HepG2 (cell line): ENCODE measurements around the gene TADA3. TPM values are rescaled to one million over a fixed set of nuclear protein-coding genes. Genes with fewer than 3 reads are reported as not detected.

Experiments
- ATAC-seq: fragments of 200-7000 bp; cut with Tn5 transposase; 3 replicates; pipeline ENCODE4 v1.9.1; 2020; ENCODE audit warnings: mild to moderate bottlenecking, moderate library complexity
- BruUV-seq: library from RNA; stranded (reverse); fragments of 400-500 nt; replicated peaks from 2 replicates; lab custom pipeline; 2021; lab: Mats Ljungman, UMichigan
- CTCF ChIA-PET: fragments of 300-600 bp; formaldehyde crosslinking; extraction: SDS; loops from one replicate; lab custom pipeline; 2021; ENCODE audit warnings: low total read pairs, inconsistent platforms, low intra/inter-chr PET ratio; lab: Yijun Ruan, JAX
- POLR2A ChIA-PET: fragments of 350-600 bp; sonication (Branson Sonifier 250); formaldehyde crosslinking; loops from one replicate; lab custom pipeline; 2020; ENCODE audit warnings: antibody characterized with exemption, inconsistent platforms; lab: Yijun Ruan, JAX
- DNase-seq: peaks from one replicate; pipeline ENCODE4 v3.0.0-alpha.2; 2015; ENCODE audit warnings: low spot score
- FAIRE-seq: peaks from 3 replicates; lab custom pipeline; 2011; peaks lifted over from hg19 to GRCh38; lab: Jason Lieb, UNC
- H2AFZ ChIP-seq: one replicate; pipeline ENCODE4 v1.6.1; 2011; ENCODE audit warnings: low read length, inconsistent platforms
- H3K27ac ChIP-seq: fragments of 300-600 bp; 3 replicates; pipeline ENCODE4 v1.8.0; 2011; ENCODE audit warnings: mixed run types, mild to moderate bottlenecking, mixed read lengths, low read length, inconsistent platforms; ENCODE audit not compliant: insufficient read depth; ENCODE audit errors: extremely low read length
- H3K27me3 ChIP-seq, 2 experiments: fragments of 200-600 bp in 1 of 2; 2 replicates in 1 of 2; 3 replicates in 1 of 2; pipeline versions ENCODE4 v1.6.0 to v1.8.0; 2011; ENCODE audit warnings: low read length in 2 of 2, mild to moderate bottlenecking in 2 of 2, moderate library complexity in 2 of 2, inconsistent platforms in 1 of 2; ENCODE audit not compliant: insufficient read depth in 2 of 2, control insufficient read depth in 1 of 2
- H3K36me3 ChIP-seq, 2 experiments: fragments of 200-600 bp in 1 of 2; replicated peaks in 1 of 2; 2 replicates in 1 of 2; 3 replicates in 1 of 2; pipeline versions ENCODE4 v1.5.1 to v1.8.0; 2011; ENCODE audit warnings: low read length in 2 of 2, inconsistent platforms in 1 of 2; ENCODE audit not compliant: insufficient read depth in 2 of 2, control insufficient read depth in 1 of 2
- H3K4me1 ChIP-seq: 2 replicates; pipeline ENCODE4 v1.5.1; 2012; ENCODE audit warnings: low read length, inconsistent platforms; ENCODE audit not compliant: insufficient read depth
- H3K4me2 ChIP-seq: 2 replicates; pipeline ENCODE4 v1.6.0; 2011; ENCODE audit warnings: low read depth, low read length, inconsistent platforms
- H3K4me3 ChIP-seq, 3 experiments: fragments of 200-600 bp in 1 of 3; sonication (generic), shearing (Covaris generic) in 1 of 3; replicated peaks in 1 of 3; 2 replicates each; pipeline ENCODE4 v1.5.1; 2011 to 2016; ENCODE audit warnings: low read length in 3 of 3, inconsistent platforms in 2 of 3, low read depth in 2 of 3, mild to moderate bottlenecking in 2 of 3, control low read depth in 1 of 3, mixed read lengths in 1 of 3; ENCODE audit not compliant: insufficient read depth in 1 of 3
- H3K79me2 ChIP-seq: one replicate; pipeline ENCODE4 v1.6.1; 2011; ENCODE audit warnings: low read length, inconsistent platforms; ENCODE audit not compliant: insufficient read depth
- H3K9ac ChIP-seq: 2 replicates; pipeline ENCODE4 v1.6.0; 2011; ENCODE audit warnings: mild to moderate bottlenecking, low read depth, low read length, inconsistent platforms; ENCODE audit not compliant: insufficient read depth
- H3K9me3 ChIP-seq: 2 replicates; pipeline ENCODE4 v1.5.1; 2012; ENCODE audit warnings: mild to moderate bottlenecking, low read length
- H4K20me1 ChIP-seq: 2 replicates; pipeline ENCODE4 v1.6.0; 2011; ENCODE audit warnings: inconsistent platforms, mild to moderate bottlenecking, low read length, moderate library complexity; ENCODE audit not compliant: insufficient read depth
- ISX ChIP-seq: sonication (generic); formaldehyde crosslinking; conservative IDR thresholded peaks from 2 replicates; pipeline ENCODE4 v1.5.0; 2020; ENCODE audit warnings: missing genetic modification reagents
- MTA3 ChIP-seq: sonication (generic); formaldehyde crosslinking; IDR thresholded peaks from 2 replicates; pipeline ENCODE4 v1.4.0; 2020; ENCODE audit warnings: missing genetic modification reagents
- POGZ ChIP-seq: sonication (generic); formaldehyde crosslinking; IDR thresholded peaks from 2 replicates; pipeline ENCODE4 v1.4.0; 2020; ENCODE audit warnings: mild to moderate bottlenecking, missing genetic modification reagents
- THAP11 ChIP-seq: IDR thresholded peaks from 2 replicates; pipeline ENCODE4 v1.6.1; 2016; ENCODE audit warnings: missing biosample characterization, missing genetic modification reagents
- ZBTB38 ChIP-seq: sonication (generic); formaldehyde crosslinking; IDR thresholded peaks from 2 replicates; pipeline ENCODE4 v1.5.1; 2020; ENCODE audit warnings: mild to moderate bottlenecking, missing genetic modification reagents
- ZFYVE20 ChIP-seq: sonication (generic); formaldehyde crosslinking; IDR thresholded peaks from 2 replicates; pipeline ENCODE4 v1.8.0; 2023; ENCODE audit warnings: low read depth, mild to moderate bottlenecking, moderate library complexity, missing genetic modification reagents, borderline replicate concordance
- ZNF17 ChIP-seq: sonication (generic); formaldehyde crosslinking; IDR thresholded peaks from 2 replicates; pipeline ENCODE4 v1.5.0; 2020; ENCODE audit warnings: mild to moderate bottlenecking, missing genetic modification reagents
- ZNF260 ChIP-seq: sonication (generic); formaldehyde crosslinking; IDR thresholded peaks from 2 replicates; pipeline ENCODE4 v1.4.0; 2020; ENCODE audit warnings: missing genetic modification reagents, low read depth, mild to moderate bottlenecking, borderline replicate concordance
- ZNF660 ChIP-seq: sonication (generic); formaldehyde crosslinking; IDR thresholded peaks from 2 replicates; pipeline ENCODE4 v1.5.1; 2020; ENCODE audit warnings: mild to moderate bottlenecking, low read depth, missing genetic modification reagents, borderline replicate concordance
- ZSCAN20 ChIP-seq: sonication (generic); formaldehyde crosslinking; IDR thresholded peaks from 2 replicates; pipeline ENCODE4 v1.4.0; 2020; ENCODE audit warnings: missing genetic modification reagents, mild to moderate bottlenecking, borderline replicate concordance
- WGBS: methylation state at CpG from one replicate; pipeline ENCODE4 v1.1.6; 2017; ENCODE audit warnings: low lambda C conversion rate; 5-methylcytosine and 5-hydroxymethylcytosine counted together
- in situ Hi-C: cut with HindIII; loops from 2 replicates; pipeline ENCODE4 v1.10.0; 2017; ENCODE audit warnings: low pct_unique_long_range_greater_than_20kb; ENCODE audit not compliant: extremely low pct_ligation_motif_present
- intact Hi-C: fragments of 100-400 bp; cut with micrococcal nuclease; formaldehyde crosslinking; loops from one replicate; pipeline ENCODE4 v1.10.0; 2022; ENCODE audit not compliant: unreplicated experiment
- polyA plus RNA-seq, 8 experiments: library from polyadenylated mRNA; depleted of rRNA in 3 of 8; stranded (reverse) in 7 of 8; unstranded in 1 of 8; fragments of >200 nt; fragmentation: Illumina TruSeq in 4 of 8; extraction: Trizol in 4 of 8; gene quantifications; 2 replicates each; pipeline versions ENCODE4 v1.2.1 to v1.2.3, GENCODE V29; 2011 to 2016; ENCODE audit warnings: low read depth in 4 of 8, missing spikeins in 1 of 8, mixed read lengths in 1 of 8; ENCODE audit not compliant: insufficient read depth in 1 of 8
- total RNA-seq, 5 experiments: library from RNA; depleted of rRNA; stranded (reverse); fragments of >200 nt; fragmentation: Illumina TruSeq; extraction: Trizol; gene quantifications; 2 replicates each; pipeline ENCODE4 v1.2.3, GENCODE V29; 2016; ENCODE audit warnings: low read depth in 1 of 5
- TF ChIP-seq, protein P1 (sequence below): sonication (generic); formaldehyde crosslinking; IDR thresholded peaks from 2 replicates; pipeline ENCODE4 v1.4.0; 2020; ENCODE audit warnings: missing genetic modification reagents
- TF ChIP-seq, protein P2 (sequence below): sonication (generic); formaldehyde crosslinking; IDR thresholded peaks from 2 replicates; pipeline ENCODE4 v1.5.0; 2020; ENCODE audit warnings: missing genetic modification reagents
- TF ChIP-seq, protein P3 (sequence below): IDR thresholded peaks from 2 replicates; pipeline ENCODE4 v1.4.0; 2020; ENCODE audit warnings: mild to moderate bottlenecking, missing genetic modification reagents
- TF ChIP-seq, protein P4 (sequence below): sonication (generic); formaldehyde crosslinking; IDR thresholded peaks from 2 replicates; pipeline ENCODE4 v1.8.0; 2022; ENCODE audit warnings: mild to moderate bottlenecking, missing genetic modification reagents; ENCODE audit not compliant: insufficient replicate concordance

TADA3 gene
- total and polyA plus RNA-seq, 2 of the 13 experiments (the other 11 are each of a cell fraction or from before 2014, with no cell fraction given): 32.1 to 37.1 TPM

DNA sequence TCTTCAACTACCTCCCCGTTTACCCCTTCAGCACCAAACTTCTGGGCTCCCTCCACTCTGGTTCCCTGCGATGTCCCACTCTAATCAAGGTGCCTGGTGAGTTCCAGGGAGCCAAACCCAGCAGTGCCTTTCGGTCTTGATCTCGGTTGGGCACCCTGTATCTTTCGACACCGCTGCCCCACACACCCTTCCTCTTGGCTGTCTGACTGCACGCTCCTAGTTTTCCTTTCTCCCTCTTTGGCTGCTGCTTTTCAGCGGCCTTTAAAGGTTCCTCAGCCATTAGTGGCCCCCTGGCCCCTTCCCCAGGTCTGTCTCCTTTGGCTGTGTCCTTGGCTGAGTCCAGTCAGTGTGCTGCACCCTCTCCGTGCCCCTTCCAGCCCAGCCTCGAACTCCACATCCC, 18.6 kb upstream of the TADA3 start (continued):
- TF ChIP-seq, protein P1, sequence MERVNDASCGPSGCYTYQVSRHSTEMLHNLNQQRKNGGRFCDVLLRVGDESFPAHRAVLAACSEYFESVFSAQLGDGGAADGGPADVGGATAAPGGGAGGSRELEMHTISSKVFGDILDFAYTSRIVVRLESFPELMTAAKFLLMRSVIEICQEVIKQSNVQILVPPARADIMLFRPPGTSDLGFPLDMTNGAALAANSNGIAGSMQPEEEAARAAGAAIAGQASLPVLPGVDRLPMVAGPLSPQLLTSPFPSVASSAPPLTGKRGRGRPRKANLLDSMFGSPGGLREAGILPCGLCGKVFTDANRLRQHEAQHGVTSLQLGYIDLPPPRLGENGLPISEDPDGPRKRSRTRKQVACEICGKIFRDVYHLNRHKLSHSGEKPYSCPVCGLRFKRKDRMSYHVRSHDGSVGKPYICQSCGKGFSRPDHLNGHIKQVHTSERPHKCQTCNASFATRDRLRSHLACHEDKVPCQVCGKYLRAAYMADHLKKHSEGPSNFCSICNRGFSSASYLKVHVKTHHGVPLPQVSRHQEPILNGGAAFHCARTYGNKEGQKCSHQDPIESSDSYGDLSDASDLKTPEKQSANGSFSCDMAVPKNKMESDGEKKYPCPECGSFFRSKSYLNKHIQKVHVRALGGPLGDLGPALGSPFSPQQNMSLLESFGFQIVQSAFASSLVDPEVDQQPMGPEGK: no peak
- TF ChIP-seq, protein P2, sequence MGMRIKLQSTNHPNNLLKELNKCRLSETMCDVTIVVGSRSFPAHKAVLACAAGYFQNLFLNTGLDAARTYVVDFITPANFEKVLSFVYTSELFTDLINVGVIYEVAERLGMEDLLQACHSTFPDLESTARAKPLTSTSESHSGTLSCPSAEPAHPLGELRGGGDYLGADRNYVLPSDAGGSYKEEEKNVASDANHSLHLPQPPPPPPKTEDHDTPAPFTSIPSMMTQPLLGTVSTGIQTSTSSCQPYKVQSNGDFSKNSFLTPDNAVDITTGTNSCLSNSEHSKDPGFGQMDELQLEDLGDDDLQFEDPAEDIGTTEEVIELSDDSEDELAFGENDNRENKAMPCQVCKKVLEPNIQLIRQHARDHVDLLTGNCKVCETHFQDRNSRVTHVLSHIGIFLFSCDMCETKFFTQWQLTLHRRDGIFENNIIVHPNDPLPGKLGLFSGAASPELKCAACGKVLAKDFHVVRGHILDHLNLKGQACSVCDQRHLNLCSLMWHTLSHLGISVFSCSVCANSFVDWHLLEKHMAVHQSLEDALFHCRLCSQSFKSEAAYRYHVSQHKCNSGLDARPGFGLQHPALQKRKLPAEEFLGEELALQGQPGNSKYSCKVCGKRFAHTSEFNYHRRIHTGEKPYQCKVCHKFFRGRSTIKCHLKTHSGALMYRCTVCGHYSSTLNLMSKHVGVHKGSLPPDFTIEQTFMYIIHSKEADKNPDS (CRISPR knock-in tag): no peak
- TF ChIP-seq ZNF17 (CRISPR knock-in tag): no peak
- TF ChIP-seq, all 625 proteins: peak for 0

DNA sequence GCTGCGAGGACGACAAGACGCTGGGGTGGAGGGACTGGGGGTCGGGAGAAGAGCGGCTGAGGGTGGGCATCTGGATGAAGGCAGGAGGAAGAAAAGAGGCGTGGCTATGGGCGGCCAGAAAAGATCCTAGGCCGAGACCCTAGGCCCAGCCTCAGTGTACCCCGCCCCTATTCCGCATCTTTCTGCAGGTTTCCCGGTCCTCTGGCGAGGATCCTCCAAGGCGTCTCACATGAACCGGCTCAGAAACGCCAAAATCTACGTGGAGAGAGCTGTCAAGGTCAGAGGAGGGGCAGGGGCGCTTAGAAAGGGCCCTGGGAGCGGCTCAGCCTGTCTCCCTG, 18.1 kb upstream of the TADA3 start:
- ATAC-seq (no peak), DNase-seq (no peak)
- in situ Hi-C loops: no loop called here
- no peaks in the 10 kb centered on the region; a peak in 1 of 5 replicates for H3K27me3 ChIP-seq
- ChIA-PET CTCF (no interaction called here), POLR2A (no interaction called here)
- no peaks in the 10 kb centered on the region for H4K20me1 ChIP-seq
- H2AFZ ChIP-seq: no peak overlapping the region
- no peaks in the 10 kb centered on the region for H3K79me2 ChIP-seq
- TF ChIP-seq, protein P3, sequence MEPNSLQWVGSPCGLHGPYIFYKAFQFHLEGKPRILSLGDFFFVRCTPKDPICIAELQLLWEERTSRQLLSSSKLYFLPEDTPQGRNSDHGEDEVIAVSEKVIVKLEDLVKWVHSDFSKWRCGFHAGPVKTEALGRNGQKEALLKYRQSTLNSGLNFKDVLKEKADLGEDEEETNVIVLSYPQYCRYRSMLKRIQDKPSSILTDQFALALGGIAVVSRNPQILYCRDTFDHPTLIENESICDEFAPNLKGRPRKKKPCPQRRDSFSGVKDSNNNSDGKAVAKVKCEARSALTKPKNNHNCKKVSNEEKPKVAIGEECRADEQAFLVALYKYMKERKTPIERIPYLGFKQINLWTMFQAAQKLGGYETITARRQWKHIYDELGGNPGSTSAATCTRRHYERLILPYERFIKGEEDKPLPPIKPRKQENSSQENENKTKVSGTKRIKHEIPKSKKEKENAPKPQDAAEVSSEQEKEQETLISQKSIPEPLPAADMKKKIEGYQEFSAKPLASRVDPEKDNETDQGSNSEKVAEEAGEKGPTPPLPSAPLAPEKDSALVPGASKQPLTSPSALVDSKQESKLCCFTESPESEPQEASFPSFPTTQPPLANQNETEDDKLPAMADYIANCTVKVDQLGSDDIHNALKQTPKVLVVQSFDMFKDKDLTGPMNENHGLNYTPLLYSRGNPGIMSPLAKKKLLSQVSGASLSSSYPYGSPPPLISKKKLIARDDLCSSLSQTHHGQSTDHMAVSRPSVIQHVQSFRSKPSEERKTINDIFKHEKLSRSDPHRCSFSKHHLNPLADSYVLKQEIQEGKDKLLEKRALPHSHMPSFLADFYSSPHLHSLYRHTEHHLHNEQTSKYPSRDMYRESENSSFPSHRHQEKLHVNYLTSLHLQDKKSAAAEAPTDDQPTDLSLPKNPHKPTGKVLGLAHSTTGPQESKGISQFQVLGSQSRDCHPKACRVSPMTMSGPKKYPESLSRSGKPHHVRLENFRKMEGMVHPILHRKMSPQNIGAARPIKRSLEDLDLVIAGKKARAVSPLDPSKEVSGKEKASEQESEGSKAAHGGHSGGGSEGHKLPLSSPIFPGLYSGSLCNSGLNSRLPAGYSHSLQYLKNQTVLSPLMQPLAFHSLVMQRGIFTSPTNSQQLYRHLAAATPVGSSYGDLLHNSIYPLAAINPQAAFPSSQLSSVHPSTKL (CRISPR knock-in tag): no peak
- no peak for TF ChIP-seq ZNF260 (CRISPR knock-in tag)
- TF ChIP-seq, protein P4, sequence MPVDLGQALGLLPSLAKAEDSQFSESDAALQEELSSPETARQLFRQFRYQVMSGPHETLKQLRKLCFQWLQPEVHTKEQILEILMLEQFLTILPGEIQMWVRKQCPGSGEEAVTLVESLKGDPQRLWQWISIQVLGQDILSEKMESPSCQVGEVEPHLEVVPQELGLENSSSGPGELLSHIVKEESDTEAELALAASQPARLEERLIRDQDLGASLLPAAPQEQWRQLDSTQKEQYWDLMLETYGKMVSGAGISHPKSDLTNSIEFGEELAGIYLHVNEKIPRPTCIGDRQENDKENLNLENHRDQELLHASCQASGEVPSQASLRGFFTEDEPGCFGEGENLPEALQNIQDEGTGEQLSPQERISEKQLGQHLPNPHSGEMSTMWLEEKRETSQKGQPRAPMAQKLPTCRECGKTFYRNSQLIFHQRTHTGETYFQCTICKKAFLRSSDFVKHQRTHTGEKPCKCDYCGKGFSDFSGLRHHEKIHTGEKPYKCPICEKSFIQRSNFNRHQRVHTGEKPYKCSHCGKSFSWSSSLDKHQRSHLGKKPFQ (CRISPR knock-in tag): no peak
- no peak for TF ChIP-seq THAP11 (CRISPR knock-in tag)
- TF ChIP-seq MTA3: no peak
- TF ChIP-seq POGZ (CRISPR knock-in tag): no peak
- TF ChIP-seq ZBTB38: no peak
- no peak for TF ChIP-seq ZSCAN20 (CRISPR knock-in tag)
- TF ChIP-seq ZFYVE20 (CRISPR knock-in tag): no peak
- TF ChIP-seq ISX (CRISPR knock-in tag): no peak
- no peak for TF ChIP-seq ZNF660 (CRISPR knock-in tag)
- TF ChIP-seq, all 625 proteins: peak for 0
- no peaks in the 10 kb centered on the region for H3K9me3 ChIP-seq
- WGBS: 96% methylated on average over 18 of the region's 18 CpGs
- FAIRE-seq: no peak
- BruUV-seq: no TSS peak
- no peak overlapping the region for H3K9ac ChIP-seq
- no peak overlapping the region for H3K4me2 ChIP-seq
- no peaks in the 10 kb centered on the region for H3K4me1 ChIP-seq
- intact Hi-C loops: no loop called here
- no peak overlapping the region for H3K4me3 ChIP-seq
- peaks cover 11 to 29% of the 10 kb centered on the region in 2 experiments; a peak in 4 of 5 replicates for H3K36me3 ChIP-seq
- H3K27ac ChIP-seq: no peak overlapping the region
